Mammary epithelial cell (primary cell): Measurements from ENCODE around the gene ANKRD33B.

Source experiments
- CTCF ChIP-seq, 2 donors: IDR thresholded peaks in 1 of 2; conservative IDR thresholded peaks in 1 of 2; 2 replicates each; pipeline ENCODE4 v1.5.1; 2011 to 2012; ENCODE audit warnings: inconsistent platforms in 2 of 2, low read length in 2 of 2, mild to moderate bottlenecking in 2 of 2, control low read depth in 1 of 2, low read depth in 1 of 2; ENCODE audit not compliant: insufficient read depth in 1 of 2; ENCODE audit errors: extremely low read depth in 1 of 2
- EZH2 ChIP-seq: IDR thresholded peaks from 2 replicates; pipeline ENCODE4 v1.6.1; 2012; ENCODE audit warnings: low read length, inconsistent platforms, borderline replicate concordance

- TF ChIP-seq CTCF (conservative IDR thresholded peaks at IDR 0.05 in 1 of 2, IDR thresholded peaks at IDR 0.05 in 1 of 2; ENCODE audit: extremely low read depth in 1 of 2, insufficient read depth in 1 of 2, low read depth in 1 of 2, low read length in 2 of 2) (no peak), EZH2 (no peak)
These were observed 58.0 kb downstream of the ANKRD33B start for GRCh38 chr5:10621832-10622231.
